ENCODE measurements around the gene ANKRD30B.
"Not testable (repeated sequence)": the region's sequence is repeated elsewhere in the genome, so short reads cannot be mapped to it uniquely, and the experiment has no call there.

The ANKRD30B gene

GRCh38 chr18:14858514-14858913 lies 110.5 kb downstream of the ANKRD30B start:
- not testable (repeated sequence) for DNase-seq

GRCh38 chr18:14859995-14860394 lies 112.0 kb downstream of the ANKRD30B start:
- DNase-seq, result not testable (repeated sequence)

- not testable (repeated sequence) for DNase-seq
Observed at GRCh38 chr18:14866426-14866825, 118.5 kb downstream of the ANKRD30B start.

GRCh38 chr18:14867988-14868387 lies 120.0 kb downstream of the ANKRD30B start:
- DNase-seq, result not testable (repeated sequence)

GRCh38 chr18:14868825-14869224 lies 120.9 kb downstream of the ANKRD30B start:
- not testable (repeated sequence) for DNase-seq

GRCh38 chr18:14878826-14879225 lies 130.9 kb downstream of the ANKRD30B start:
- DNase-seq, result not testable (repeated sequence)

GRCh38 chr18:14900435-14900834 lies 152.5 kb downstream of the ANKRD30B start:
- no peak for DNase-seq
